Measurements from ENCODE around the gene NKG7. TPM values are rescaled to one million over a fixed set of nuclear protein-coding genes. Genes with fewer than 3 reads are reported as not detected.

Gene NKG7
- total and polyA plus RNA-seq, 2 of the 13 experiments (the other 11 are each of a cell fraction or from before 2014, with no cell fraction given) = 0.40 TPM; not detected in 1

DNA sequence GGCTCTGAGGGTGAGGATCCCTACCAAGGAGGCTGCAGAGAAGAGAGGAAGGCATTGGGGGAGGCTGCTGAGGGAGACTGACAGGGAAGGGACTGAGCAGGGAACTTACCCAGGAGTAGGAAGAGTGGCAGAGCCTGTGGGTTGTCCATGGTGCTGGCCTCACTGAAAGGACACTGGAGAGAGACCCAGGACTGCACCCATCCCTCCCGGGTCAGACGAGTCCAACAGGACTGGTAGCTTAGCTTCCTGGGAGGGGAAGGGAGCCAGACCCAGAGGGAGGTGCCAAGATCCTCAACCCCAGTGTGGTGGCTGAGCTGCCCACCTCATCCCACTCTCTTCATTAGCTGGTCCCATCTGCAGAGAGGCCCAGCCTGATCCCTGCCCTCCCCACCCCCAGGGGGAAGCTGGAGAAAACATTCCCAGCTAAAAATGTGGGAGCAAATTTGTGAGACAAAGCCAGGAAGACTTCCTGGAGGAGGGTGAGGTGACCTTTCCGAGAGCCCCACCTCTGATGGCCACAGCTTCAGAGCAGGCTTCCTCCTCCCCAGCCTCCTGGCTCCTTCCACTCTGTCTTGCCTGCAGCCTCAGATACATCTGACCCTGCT lies 30.4 kb downstream of the NKG7 start, which contains the start of gene VSIG10L:
Gene VSIG10L (minus strand): TSS at position 164 of the 605 bp plus-strand sequence. CDS start 15 bp downstream, at position 149.
- peak within 1 kb of the TSS; percentile 71 for H3K4me2 ChIP-seq (ENCODE audit: low read depth, low read length)
- peaks cover 25% of the 10 kb centered on the region; the same call in 1 of the 2 replicates for H4K20me1 ChIP-seq (ENCODE audit: insufficient read depth, low read length)
- peaks cover 76% of the 10 kb centered on the region for H3K4me1 ChIP-seq (ENCODE audit: insufficient read depth, low read length)
- DNase-seq (ENCODE audit: low spot score) (no peak), FAIRE-seq (no peak), ATAC-seq (peak; percentile 21)
- WGBS (ENCODE audit: low lambda C conversion rate) = 8% methylated on average over 2 of the region's 3 CpGs
- peaks cover 12 to 27% of the 10 kb centered on the region in 2 experiments for H3K36me3 ChIP-seq (replicated peaks in 1 of 2; ENCODE audit: control insufficient read depth in 1 of 2, insufficient read depth in 2 of 2, low read length in 2 of 2)
- POLR2A ChIA-PET = interaction anchor here (1.2 to 6.9 kb wide), 9 partner anchors 9 to 52 kb away, joined by 3 to 211 read pairs (median 27); partner anchors contain the start of genes ETFB, LIM2 and NKG7
- H3K79me2 ChIP-seq (ENCODE audit: insufficient read depth, low read length) = peaks cover 5% of the 10 kb centered on the region
- peak within 1 kb of the TSS; percentile 73 for H3K9ac ChIP-seq (ENCODE audit: insufficient read depth, low read depth, low read length)
- peak; percentile 14; the same call in 1 of the 2 replicates for TF ChIP-seq ZNF768 (CRISPR knock-in tag; IDR thresholded peaks at IDR 0.05)
- TF ChIP-seq, protein P1, sequence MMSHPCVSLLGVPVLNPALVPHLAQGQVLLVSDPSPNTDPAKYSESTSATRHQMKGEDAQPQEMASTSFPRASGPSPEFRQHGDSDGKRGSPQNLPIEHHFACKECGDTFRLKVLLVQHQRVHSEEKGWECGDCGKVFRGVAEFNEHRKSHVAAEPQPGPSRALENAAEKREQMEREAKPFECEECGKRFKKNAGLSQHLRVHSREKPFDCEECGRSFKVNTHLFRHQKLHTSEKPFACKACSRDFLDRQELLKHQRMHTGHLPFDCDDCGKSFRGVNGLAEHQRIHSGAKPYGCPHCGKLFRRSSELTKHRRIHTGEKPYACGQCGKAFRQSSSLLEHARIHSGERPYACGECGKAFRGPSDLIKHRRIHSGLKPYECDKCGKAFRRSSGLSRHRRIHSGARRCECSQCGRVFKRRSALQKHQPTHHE (CRISPR knock-in tag; IDR thresholded peaks at IDR 0.05; ENCODE audit: borderline replicate concordance) = no peak
- TF ChIP-seq ETV5 (CRISPR knock-in tag; IDR thresholded peaks at IDR 0.05; ENCODE audit: borderline replicate concordance) = no peak
- TF ChIP-seq, protein P2, sequence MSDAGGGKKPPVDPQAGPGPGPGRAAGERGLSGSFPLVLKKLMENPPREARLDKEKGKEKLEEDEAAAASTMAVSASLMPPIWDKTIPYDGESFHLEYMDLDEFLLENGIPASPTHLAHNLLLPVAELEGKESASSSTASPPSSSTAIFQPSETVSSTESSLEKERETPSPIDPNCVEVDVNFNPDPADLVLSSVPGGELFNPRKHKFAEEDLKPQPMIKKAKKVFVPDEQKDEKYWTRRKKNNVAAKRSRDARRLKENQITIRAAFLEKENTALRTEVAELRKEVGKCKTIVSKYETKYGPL (CRISPR knock-in tag; IDR thresholded peaks at IDR 0.05) = no peak
- no peak for TF ChIP-seq DR1 (CRISPR knock-in tag; IDR thresholded peaks at IDR 0.05)
- no peak for TF ChIP-seq ZNF549 (CRISPR knock-in tag; IDR thresholded peaks at IDR 0.05)
- TF ChIP-seq, protein P3, sequence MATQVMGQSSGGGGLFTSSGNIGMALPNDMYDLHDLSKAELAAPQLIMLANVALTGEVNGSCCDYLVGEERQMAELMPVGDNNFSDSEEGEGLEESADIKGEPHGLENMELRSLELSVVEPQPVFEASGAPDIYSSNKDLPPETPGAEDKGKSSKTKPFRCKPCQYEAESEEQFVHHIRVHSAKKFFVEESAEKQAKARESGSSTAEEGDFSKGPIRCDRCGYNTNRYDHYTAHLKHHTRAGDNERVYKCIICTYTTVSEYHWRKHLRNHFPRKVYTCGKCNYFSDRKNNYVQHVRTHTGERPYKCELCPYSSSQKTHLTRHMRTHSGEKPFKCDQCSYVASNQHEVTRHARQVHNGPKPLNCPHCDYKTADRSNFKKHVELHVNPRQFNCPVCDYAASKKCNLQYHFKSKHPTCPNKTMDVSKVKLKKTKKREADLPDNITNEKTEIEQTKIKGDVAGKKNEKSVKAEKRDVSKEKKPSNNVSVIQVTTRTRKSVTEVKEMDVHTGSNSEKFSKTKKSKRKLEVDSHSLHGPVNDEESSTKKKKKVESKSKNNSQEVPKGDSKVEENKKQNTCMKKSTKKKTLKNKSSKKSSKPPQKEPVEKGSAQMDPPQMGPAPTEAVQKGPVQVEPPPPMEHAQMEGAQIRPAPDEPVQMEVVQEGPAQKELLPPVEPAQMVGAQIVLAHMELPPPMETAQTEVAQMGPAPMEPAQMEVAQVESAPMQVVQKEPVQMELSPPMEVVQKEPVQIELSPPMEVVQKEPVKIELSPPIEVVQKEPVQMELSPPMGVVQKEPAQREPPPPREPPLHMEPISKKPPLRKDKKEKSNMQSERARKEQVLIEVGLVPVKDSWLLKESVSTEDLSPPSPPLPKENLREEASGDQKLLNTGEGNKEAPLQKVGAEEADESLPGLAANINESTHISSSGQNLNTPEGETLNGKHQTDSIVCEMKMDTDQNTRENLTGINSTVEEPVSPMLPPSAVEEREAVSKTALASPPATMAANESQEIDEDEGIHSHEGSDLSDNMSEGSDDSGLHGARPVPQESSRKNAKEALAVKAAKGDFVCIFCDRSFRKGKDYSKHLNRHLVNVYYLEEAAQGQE (IDR thresholded peaks at IDR 0.05; ENCODE audit: borderline replicate concordance in 1 of 2, low read depth in 1 of 2, low read length in 2 of 2) = peak; percentile 17 to 80
- no peak for TF ChIP-seq KMT2B (CRISPR knock-in tag; IDR thresholded peaks at IDR 0.05)
- no peak for TF ChIP-seq RFX1 (IDR thresholded peaks at IDR 0.05)
- TF ChIP-seq MAZ (IDR thresholded peaks at IDR 0.05; ENCODE audit: borderline replicate concordance, low read depth, low read length) = no peak
- TF ChIP-seq MAZ (CRISPR knock-in tag; IDR thresholded peaks at IDR 0.05; ENCODE audit: low read depth) = 0 out of 2 replicates have a peak, but pooled peaks have one; percentile 16
- 0 out of 2 replicates have a peak, but pooled peaks have one; percentile 2 for TF ChIP-seq AKAP8 (CRISPR knock-in tag; IDR thresholded peaks at IDR 0.05)
- peak; percentile 43 for TF ChIP-seq SRSF1 (optimal IDR thresholded peaks at IDR 0.05; ENCODE audit: low read depth, low read length)
- peak; percentile 63 for TF ChIP-seq RBFOX2 (IDR thresholded peaks at IDR 0.05; ENCODE audit: low read depth, low read length)
- peak; percentile 82 for TF ChIP-seq ZFP36 (IDR thresholded peaks at IDR 0.05; ENCODE audit: borderline replicate concordance, low read depth, low read length, partially characterized antibody)
- TF ChIP-seq AGO2 (optimal IDR thresholded peaks at IDR 0.05; ENCODE audit: low read depth, low read length) = peak; percentile 57
- no peaks in the 10 kb centered on the region for H3K27me3 ChIP-seq (ENCODE audit: control insufficient read depth in 1 of 2, insufficient read depth in 2 of 2, low read length in 2 of 2)
- CTCF ChIA-PET (ENCODE audit: low intra/inter-chr PET ratio, low total read pairs) = no interaction called here
- in situ Hi-C loops (cut with HindIII; ENCODE audit: extremely low pct_ligation_motif_present, low pct_unique_long_range_greater_than_20kb) = loop anchor here (5.0 kb wide), 1 partner anchor 55 kb away; no protein-coding TSS in a partner anchor
- intact Hi-C loops (cut with micrococcal nuclease; ENCODE audit: unreplicated experiment) = no loop called here
- no peaks in the 10 kb centered on the region for H3K9me3 ChIP-seq (ENCODE audit: low read length)
- peak within 1 kb of the TSS; percentile 67 for H3K27ac ChIP-seq (ENCODE audit: extremely low read length, insufficient read depth, low read length)
- peak within 1 kb of the TSS; percentile 45 to 64 (median 59); a peak in 5 of 6 replicates for H3K4me3 ChIP-seq (replicated peaks in 1 of 3; ENCODE audit: insufficient read depth in 1 of 3, low read depth in 2 of 3, low read length in 3 of 3)
- no peak within 1 kb of the TSS for H2AFZ ChIP-seq (ENCODE audit: low read length)
- no TSS peak for BruUV-seq (replicated peaks)

Data from HepG2 (cell line).